CD4-positive, alpha-beta T cell treated with Interleukin-4 for 4 hours (primary cell): ENCODE measurements around the gene COBL.
"Not testable (repeated sequence)": the region's sequence is repeated elsewhere in the genome, so short reads cannot be mapped to it uniquely, and the experiment has no call there.

ENCODE experiments used
- DNase-seq: peaks from one replicate; pipeline ENCODE4 v3.0.0-alpha.2; 2020

COBL gene

DNA sequence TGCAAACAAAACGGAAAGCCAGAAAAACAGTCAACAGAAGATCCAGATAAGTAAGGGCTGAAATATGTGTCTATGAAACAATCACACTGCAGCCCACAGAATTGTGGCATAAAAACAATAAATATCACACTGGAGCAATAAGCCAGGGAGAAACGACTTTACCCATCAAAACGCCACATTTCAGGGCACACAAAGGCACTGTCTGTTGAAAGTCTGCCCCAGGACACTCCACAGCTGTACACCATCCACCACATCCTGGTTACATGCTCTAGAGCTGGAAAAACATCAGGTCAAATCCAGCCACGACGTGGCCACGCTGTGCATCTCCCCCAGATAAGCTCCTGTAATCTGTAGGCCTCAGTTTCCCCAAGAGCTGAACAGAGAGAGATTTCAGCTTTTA is 88.7 kb downstream of the COBL start:
- no peak for DNase-seq

DNA sequence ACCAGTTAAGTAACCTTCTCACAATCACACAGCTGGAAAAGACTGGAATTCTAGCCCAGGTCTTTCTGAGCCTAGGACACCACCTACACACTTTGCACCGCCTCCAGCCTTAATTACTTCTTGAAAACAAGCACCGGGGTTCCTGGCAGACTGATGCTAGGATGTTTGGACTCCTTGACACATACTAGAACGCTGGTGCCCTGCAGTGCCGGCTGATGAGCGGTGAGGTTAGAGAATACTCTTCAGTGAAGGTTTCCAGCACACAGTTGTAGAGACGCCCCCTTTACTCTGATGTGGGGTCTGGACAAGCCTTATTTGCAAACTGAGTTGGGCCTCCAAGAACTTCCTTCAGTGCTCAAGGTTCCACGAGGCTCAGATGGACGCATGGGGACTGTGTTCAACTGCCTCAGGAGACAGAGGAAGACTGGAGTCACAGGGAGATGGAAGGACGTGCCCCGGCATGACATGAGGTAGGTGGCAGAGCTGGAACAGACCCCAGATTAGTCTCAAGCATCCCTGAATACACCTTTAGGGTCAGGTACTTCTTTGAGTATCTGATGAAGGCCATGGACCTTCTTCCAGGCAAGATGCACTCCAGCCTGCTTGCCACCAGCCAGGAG is 89.6 kb downstream of the COBL start:
- no peak for DNase-seq

- DNase-seq: no peak
These were observed 90.4 kb downstream of the COBL start for GRCh38 chr7:51226063-51226755.

GRCh38 chr7:51224811-51225595 is 91.6 kb downstream of the COBL start:
- DNase-seq: no peak

DNA sequence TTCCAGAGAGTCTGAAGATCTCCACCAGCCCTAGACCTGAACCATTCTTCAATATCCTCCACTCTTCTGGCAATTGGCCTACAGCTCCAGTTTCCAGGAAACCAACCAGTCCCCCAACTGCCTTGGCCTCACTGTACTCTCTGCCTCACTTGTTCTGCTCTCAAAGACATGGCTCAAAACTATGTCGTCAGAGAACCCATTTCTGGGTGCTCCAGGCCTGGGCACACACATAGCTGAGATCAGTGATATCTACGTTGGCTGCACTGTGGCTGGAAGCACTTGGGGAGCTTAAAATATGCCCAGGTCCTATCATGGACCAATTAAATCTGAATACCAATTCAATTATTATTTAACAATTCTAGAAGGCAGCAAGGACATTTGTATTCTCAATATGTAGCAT is 93.1 kb downstream of the COBL start:
- no peak for DNase-seq

DNA sequence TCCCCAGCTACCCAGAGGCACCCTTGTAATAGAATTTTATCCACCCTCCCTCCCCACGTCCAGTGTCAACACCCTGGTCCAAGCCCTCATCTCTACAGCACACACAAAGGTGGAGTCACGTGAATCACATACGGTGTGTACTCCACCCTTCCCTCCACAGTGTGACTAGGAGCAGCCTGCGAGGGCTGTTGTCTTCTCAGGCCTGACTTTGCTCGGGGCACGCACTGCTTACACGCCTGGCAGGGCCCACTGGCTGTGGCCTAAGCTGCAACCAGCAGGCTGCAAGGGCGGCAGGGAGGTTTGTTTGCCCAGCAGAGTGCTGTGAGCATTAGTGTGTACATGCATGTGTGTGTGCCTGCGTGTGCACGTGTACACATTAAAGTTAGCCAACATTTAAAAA is 93.7 kb downstream of the COBL start:
- DNase-seq: no peak

DNA sequence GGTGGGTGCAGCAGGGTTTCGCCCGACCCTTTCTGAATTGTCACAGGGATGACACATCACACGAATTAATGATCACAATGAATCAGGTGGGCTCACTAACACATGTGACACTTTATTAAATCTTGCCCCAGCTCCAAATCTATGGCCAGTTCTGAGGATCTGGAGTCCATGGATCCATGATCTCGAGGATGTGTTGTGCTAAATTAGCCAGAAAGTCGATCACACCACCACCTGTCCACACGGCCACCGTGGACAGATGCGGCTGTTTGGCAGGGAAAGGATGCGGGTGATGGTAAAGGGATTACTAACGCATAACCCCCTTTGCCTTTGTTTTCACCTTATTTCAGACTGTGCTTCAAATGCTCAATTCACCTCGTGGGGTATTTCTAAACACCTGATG is 96.4 kb downstream of the COBL start:
- no peak for DNase-seq

DNA sequence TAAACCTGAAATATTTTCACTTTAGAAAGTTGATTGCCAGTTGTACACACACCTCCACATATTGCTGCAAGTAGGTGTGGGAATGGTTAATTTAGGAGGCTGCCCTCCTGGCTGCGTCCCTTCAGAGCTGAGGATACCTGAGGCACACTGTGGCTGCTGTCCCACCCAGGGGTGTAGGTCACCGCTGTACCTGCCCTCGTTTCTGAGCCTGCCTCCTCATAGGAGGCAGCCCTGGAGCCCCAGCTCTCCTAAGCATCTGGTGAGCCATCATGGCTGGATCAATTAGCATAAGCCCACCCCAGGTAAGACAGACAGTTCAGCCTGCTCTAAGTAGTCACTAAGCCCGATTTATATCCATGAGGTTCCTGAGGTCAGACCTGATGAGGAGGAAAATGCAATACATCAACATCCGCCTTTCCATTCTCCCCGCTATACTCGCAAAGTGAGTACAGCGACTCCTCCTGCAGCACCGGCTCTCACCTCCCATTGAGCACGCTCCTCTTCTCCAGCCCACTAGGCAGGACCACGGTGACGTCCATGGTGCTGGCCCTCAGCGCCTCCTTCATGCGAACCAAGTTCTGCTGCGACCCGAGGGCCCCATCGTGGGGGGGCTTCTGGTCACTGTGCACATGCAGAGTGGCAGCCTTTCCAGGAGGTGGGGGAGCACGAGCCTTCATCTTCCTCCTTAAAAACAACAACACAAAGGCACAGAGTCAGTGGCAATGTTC is 97.2 kb downstream of the COBL start:
- DNase-seq: no peak

DNA sequence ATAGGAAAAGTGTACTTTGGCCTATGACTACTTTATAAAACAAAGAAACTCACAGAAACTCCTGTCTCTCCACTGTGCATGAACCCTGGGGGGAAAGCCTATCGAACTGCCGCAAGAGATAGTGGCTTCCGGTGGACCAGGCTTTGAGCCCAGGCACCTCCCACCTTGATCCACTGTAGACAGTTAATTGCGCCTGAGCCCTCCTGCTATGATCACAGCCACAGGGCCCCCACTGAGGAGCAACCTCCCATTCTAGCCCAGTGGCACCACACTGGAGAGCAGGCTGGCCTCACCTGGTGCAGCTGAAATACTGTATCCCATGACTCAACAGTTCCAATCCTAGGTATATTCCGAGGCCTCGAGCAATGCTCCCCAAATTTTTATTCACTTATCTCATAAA is 98.8 kb downstream of the COBL start:
- DNase-seq: no peak

GRCh38 chr7:51214098-51214497 is 102.5 kb downstream of the COBL start:
- DNase-seq: no peak

GRCh38 chr7:51213618-51214017 is 103.0 kb downstream of the COBL start:
- no peak for DNase-seq

- no peak for DNase-seq
These were observed 105.8 kb downstream of the COBL start for GRCh38 chr7:51210766-51211165.

- no peak for DNase-seq
These were observed 107.2 kb downstream of the COBL start for GRCh38 chr7:51209426-51209825.

- DNase-seq: not testable (repeated sequence)
These were observed 108.5 kb downstream of the COBL start for GRCh38 chr7:51208125-51208524.

DNA sequence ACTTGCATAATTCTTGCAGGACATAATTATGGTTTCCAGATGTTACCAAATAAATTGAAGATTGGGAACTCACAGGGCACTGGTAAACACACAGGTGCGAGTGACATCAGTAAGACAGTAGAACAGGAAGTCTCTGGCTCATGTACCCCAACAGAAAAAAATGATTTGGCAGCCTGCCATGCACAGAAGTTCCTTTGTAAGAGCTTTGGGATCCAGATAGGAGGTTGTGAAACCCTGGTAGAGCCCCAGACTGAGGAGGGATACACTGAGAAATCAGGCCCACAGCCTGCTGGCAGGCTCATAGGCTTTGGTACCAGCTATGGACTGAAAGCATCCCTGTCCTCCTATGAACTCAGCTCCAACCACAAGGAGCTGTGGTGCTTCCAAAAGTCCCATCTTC is 118.0 kb downstream of the COBL start:
- no peak for DNase-seq

GRCh38 chr7:51190969-51191368 is 125.6 kb downstream of the COBL start:
- no peak for DNase-seq

DNA sequence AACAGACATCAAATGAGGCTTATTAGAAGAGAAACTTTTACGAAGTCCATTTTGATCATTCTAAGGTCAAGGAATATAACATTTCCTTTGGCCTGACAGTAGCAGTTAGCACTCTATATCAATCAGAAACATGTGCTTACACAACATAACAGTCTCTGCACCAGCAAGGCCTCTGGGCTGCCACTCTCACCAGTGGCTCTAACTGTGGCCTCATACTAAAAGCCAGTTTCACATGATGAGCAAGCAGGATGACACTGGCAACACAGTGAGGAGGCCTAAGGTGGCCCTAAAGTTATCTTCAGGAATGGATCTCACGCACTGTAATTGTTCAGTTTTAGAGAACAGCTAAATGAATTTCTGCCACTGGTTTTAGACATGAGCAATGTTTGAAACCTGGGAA is 126.8 kb downstream of the COBL start:
- DNase-seq: no peak

- DNase-seq: no peak
These were observed 127.6 kb downstream of the COBL start for GRCh38 chr7:51188987-51189386.

DNA sequence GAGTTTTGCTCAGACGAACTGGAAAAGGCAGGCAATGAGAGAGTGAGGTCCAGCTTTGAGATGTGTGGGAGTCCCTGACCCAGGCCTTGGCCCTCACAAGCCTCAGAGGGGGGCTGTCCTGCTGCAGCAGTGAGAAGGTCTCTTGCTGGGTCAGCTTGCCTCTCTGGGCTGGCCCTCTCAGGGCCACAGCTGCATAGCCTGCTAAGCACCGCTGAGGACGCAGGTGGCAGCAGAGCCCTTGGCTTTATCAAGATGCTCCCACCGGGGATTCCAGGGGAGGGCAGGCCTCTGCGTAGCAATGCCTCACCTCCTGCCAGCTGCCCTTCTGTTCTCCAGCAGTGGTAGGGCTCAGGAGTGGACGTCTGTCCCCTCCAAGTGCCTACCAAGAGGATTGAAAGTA is 128.7 kb downstream of the COBL start:
- DNase-seq: no peak

- DNase-seq: no peak
These were observed 130.1 kb downstream of the COBL start for GRCh38 chr7:51186531-51186930.

DNA sequence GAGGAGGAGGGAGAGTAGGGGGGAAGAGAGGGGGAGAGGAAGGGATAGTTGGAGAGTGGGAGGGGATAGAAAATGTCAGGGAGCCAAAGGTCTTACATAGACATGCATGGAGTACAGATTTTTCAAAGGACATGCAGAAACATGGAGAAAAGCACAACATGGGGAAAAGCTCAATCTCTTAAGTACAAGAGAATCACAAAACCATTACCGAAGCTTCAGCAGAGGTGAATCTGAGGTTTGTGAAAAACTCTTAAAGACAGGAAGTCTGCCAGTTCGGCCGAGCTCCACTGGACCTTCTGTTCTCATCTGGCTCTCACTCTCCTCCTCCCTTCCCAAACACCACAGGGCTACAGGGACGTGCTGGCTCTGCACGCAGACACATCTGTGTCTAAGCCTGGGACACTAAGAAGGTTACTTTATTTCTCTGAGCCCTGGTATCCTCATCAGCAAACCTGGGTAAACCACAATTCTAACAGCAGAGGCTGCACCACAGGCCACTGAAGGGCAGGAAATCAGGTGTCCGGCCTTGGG is 133.9 kb downstream of the COBL start:
- DNase-seq: no peak

- DNase-seq: no peak
These were observed 136.5 kb downstream of the COBL start for GRCh38 chr7:51180092-51180491.

DNA sequence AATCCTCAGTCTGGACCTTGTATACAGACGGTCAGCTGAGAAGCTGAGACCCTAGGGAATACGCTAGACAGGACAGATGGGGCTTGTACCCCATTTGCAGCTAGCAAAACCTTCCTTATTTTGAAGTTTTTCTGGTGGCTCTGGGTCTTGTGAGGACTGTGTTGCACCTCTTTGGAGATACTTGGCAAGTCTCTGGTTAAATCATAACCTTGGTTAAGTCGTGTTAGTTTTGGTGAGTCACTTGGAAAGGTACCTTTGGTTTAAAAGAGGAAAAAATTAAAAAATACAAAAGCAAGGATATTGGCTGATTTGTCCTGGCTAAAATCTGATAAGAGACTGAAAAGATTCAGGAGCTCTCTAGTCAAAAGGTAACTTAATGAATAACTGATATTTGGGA is 140.6 kb downstream of the COBL start:
- no peak for DNase-seq
